Esophagus squamous epithelium (tissue), 4 donors: ENCODE data around the gene CDK15.

Source experiments
- POLR2A ChIP-seq, 4 donors: fragments of 450-650 bp; IDR thresholded peaks; one replicate each; pipeline ENCODE4 v1.6.1; 2017; ENCODE audit warnings: antibody characterized with exemption in 4 of 4, mild to moderate bottlenecking in 4 of 4, moderate library complexity in 3 of 4
- TF ChIP-seq, protein P1 (sequence below), 6 experiments: fragments of 450-650 bp in 4 of 6; fragments of 200-600 bp in 2 of 6; sonication (generic) in 2 of 6; IDR thresholded peaks; one replicate each; pipeline ENCODE4 v1.5.1; 2016 to 2019; ENCODE audit warnings: antibody characterized with exemption in 6 of 6, mild to moderate bottlenecking in 4 of 6, moderate library complexity in 4 of 6

DNA sequence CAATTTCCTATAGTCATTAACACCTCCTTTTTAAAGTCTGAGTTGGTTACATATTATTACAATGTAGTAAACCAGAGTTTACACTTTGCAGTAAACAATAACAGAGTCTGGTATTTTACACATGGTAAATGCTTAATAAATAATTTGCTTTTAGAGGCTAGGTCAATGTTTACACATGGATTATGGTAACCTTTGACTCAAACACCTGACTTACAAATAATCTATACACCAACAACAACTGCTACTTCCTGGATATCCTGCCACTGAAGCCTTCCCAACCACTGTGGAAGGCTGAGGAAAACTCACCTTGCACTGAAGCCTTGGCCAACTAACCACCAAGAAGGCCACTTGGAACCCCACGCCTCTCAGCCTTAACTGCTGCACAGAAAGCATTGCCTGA is 31.0 kb upstream of the CDK15 start:
- TF ChIP-seq, protein P1, sequence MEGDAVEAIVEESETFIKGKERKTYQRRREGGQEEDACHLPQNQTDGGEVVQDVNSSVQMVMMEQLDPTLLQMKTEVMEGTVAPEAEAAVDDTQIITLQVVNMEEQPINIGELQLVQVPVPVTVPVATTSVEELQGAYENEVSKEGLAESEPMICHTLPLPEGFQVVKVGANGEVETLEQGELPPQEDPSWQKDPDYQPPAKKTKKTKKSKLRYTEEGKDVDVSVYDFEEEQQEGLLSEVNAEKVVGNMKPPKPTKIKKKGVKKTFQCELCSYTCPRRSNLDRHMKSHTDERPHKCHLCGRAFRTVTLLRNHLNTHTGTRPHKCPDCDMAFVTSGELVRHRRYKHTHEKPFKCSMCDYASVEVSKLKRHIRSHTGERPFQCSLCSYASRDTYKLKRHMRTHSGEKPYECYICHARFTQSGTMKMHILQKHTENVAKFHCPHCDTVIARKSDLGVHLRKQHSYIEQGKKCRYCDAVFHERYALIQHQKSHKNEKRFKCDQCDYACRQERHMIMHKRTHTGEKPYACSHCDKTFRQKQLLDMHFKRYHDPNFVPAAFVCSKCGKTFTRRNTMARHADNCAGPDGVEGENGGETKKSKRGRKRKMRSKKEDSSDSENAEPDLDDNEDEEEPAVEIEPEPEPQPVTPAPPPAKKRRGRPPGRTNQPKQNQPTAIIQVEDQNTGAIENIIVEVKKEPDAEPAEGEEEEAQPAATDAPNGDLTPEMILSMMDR (IDR thresholded peaks at IDR 0.05), result no peak
- TF ChIP-seq POLR2A (IDR thresholded peaks at IDR 0.05), result no peak
